NCI-H2196 treated with DMSO at 0.1 percent for 48 hours (cell line): ENCODE results near the gene PYROXD2.

ENCODE experiments used
- DNase-seq: peaks from one replicate; lab custom pipeline; 2025; ENCODE audit not compliant: unreplicated experiment; lab: John Stamatoyannopoulos, UW

Gene PYROXD2

GRCh38 chr10:98416606-98417388, 1.8 kb upstream of the PYROXD2 start:
- DNase-seq: no peak

GRCh38 chr10:98415731-98416119, 743 bp upstream of the PYROXD2 start:
- no peak for DNase-seq

GRCh38 chr10:98414578-98414931, 427 bp downstream of the PYROXD2 start:
- DNase-seq: no peak

GRCh38 chr10:98411768-98412167, 3.2 kb downstream of the PYROXD2 start:
- DNase-seq: no peak

- DNase-seq: no peak
These were observed 3.8 kb downstream of the PYROXD2 start for GRCh38 chr10:98411166-98411565.

GRCh38 chr10:98410759-98411158, 4.2 kb downstream of the PYROXD2 start:
- no peak for DNase-seq

GRCh38 chr10:98410135-98410743, 4.7 kb downstream of the PYROXD2 start:
- DNase-seq: no peak

GRCh38 chr10:98408799-98409198, 6.2 kb downstream of the PYROXD2 start:
- DNase-seq: no peak

GRCh38 chr10:98407744-98408241, 7.2 kb downstream of the PYROXD2 start:
- DNase-seq: no peak

GRCh38 chr10:98407017-98407743, 7.8 kb downstream of the PYROXD2 start:
- DNase-seq: no peak

- DNase-seq: no peak
These were observed 9.6 kb downstream of the PYROXD2 start for GRCh38 chr10:98405422-98405821.

GRCh38 chr10:98404571-98405359, 10.2 kb downstream of the PYROXD2 start:
- no peak for DNase-seq

- DNase-seq: no peak
These were observed 11.0 kb downstream of the PYROXD2 start for GRCh38 chr10:98403812-98404504.

- DNase-seq: no peak
These were observed 11.9 kb downstream of the PYROXD2 start for GRCh38 chr10:98402931-98403718.

- no peak for DNase-seq
These were observed 12.5 kb downstream of the PYROXD2 start for GRCh38 chr10:98402478-98402877.

GRCh38 chr10:98400482-98400881, 14.5 kb downstream of the PYROXD2 start:
- DNase-seq: no peak

GRCh38 chr10:98399784-98400183, 15.2 kb downstream of the PYROXD2 start:
- no peak for DNase-seq

- DNase-seq: no peak
These were observed 17.8 kb downstream of the PYROXD2 start for GRCh38 chr10:98397089-98397600.
